SK-N-MC (cell line): ENCODE data around the gene MRPL58.
"Not testable (repeated sequence)": the region's sequence is repeated elsewhere in the genome, so short reads cannot be mapped to it uniquely, and the experiment has no call there.

Experiments
- DNase-seq: peaks from one replicate; pipeline ENCODE4 v3.0.0-alpha.2; 2011; ENCODE audit warnings: low read depth, low spot score
- H3K27ac ChIP-seq: fragments of 200-600 bp; sonication (generic); 2 replicates; pipeline ENCODE4 v1.5.1; 2016; ENCODE audit warnings: mixed run types
- H3K36me3 ChIP-seq: fragments of 200-600 bp; sonication (generic); 2 replicates; pipeline ENCODE4 v1.6.1; 2017; ENCODE audit warnings: antibody characterized with exemption, low read length, mixed read lengths; ENCODE audit not compliant: insufficient read depth
- H3K4me3 ChIP-seq: fragments of 200-600 bp; sonication (generic); 2 replicates; pipeline ENCODE4 v1.5.1; 2016
- H3K9ac ChIP-seq: fragments of 200-600 bp; sonication (generic); 2 replicates; pipeline ENCODE4 v1.8.0; 2017; ENCODE audit warnings: mixed run types, mixed read lengths; ENCODE audit not compliant: insufficient read length
- H3K9me3 ChIP-seq: fragments of 200-600 bp; sonication (generic); 2 replicates; pipeline ENCODE4 v1.6.1; 2017; ENCODE audit warnings: low read depth, mild to moderate bottlenecking, antibody characterized with exemption, low read length, moderate library complexity, mixed read lengths
- EZH2 ChIP-seq: fragments of 200-600 bp; sonication (generic); IDR thresholded peaks from one replicate; pipeline ENCODE4 v1.6.1; 2017; ENCODE audit warnings: antibody characterized with exemption
- FOXP2 ChIP-seq: optimal IDR thresholded peaks from 2 replicates; pipeline ENCODE3; 2011; ENCODE audit warnings: mild to moderate bottlenecking, moderate library complexity; ENCODE audit not compliant: insufficient read depth; ENCODE audit errors: extremely low read length, control extremely low read depth
- POLR2AphosphoS5 ChIP-seq: IDR thresholded peaks from 2 replicates; pipeline ENCODE4 v1.6.1; 2012; ENCODE audit warnings: mild to moderate bottlenecking, low read depth, low read length, borderline replicate concordance

MRPL58 gene

DNA sequence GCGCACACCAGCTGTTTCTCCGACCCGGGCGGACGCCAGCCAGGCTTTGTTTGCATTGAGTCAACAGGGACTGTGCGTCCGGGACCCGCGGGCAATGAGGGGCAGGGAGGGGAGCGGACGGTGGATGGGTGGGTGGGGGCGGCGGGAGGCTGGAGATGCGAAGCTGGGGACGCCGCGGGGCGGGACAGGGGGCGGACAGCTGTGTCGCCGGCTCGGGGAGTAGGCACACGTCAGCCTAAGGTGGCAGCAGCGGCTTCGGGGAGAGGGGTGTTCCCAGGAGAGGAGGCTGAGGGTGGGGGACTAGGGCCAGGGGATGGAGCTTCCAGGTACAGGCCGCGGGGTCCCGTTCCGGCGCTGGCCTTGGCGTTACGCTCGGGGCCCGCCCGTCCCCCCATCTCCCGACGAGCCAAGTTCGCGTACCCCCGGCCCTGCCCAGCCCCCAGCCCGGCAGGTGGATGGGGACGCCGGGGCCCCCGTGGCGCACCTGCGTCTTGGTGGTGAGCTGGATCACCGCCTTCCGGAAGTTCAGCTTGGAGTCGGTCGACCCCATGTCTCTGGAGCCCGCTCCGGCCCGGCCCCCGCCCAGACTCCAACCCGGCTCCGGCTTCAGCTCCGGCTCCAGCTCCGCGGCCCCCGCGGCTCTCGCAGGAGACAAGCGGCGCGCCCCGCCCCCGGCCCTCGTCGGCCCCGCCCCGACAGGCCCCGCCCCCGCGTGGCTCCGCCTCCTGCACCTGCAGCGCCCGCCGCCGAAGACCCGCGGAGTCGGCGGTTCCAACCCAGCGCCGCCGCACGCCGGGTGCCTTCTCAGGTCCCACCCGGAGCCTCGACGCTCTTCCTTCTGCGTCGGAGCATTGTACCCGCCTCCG lies 40.1 kb upstream of the MRPL58 start, which contains the start of gene HID1:
Gene HID1, minus strand, starts transcription at position 653 of the 866 bp plus-strand sequence. Its CDS starts 103 bp downstream, at position 550.
- TF ChIP-seq POLR2AphosphoS5 = no peak
- TF ChIP-seq FOXP2 = no peak
- no peak for TF ChIP-seq EZH2
- no peak for DNase-seq
- H3K4me3 ChIP-seq = peak within 1 kb of the TSS; percentile 82
- H3K9ac ChIP-seq = no peak within 1 kb of the TSS
- no peaks in the 10 kb centered on the region for H3K36me3 ChIP-seq
- H3K27ac ChIP-seq = no peak within 1 kb of the TSS
- H3K9me3 ChIP-seq = no peaks in the 10 kb centered on the region

DNA sequence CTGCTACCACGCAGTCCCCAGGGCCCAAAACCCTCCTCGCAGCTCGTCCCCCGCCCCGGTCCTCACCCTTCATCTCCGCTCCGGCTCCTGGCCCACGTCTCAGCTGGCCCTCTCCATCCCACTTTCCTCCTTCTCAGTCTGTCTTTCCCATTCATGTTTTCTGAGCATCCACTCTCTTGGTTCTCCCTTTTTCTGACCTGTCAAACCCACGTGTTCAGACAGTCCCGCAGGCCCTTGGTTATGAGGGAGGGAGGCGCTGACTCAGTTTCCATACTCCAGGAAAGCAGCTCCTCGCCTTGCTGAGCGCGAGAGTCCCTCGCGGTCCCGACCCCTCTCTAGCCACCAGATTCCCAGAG lies 39.5 kb upstream of the MRPL58 start:
- peak overlapping the region; percentile 82 for H3K4me3 ChIP-seq
- H3K9ac ChIP-seq = no peak overlapping the region
- no peak overlapping the region for H3K27ac ChIP-seq
- no peak for TF ChIP-seq FOXP2
- no peak for TF ChIP-seq POLR2AphosphoS5
- TF ChIP-seq EZH2 = no peak
- H3K36me3 ChIP-seq = no peaks in the 10 kb centered on the region
- DNase-seq = no peak
- H3K9me3 ChIP-seq = no peaks in the 10 kb centered on the region

DNA sequence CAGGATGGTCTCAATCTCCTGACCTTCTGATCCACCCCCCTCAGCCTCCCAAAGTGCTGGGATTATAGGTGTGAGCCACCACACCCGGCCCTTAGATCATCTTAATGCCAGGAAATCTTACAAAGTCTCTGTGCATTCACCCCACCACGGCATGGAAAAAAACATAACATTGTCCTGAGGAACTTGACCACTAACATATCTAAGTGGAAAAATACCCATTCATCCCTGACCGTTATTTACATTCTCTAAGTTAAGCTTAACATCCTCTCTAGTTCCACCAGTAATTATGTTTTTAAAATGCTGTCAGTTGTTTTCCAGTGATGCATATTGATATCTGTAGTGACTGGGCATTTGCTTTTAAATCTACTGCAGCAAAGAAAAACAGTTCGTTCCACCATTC lies 36.5 kb upstream of the MRPL58 start:
- H3K27ac ChIP-seq = no peak overlapping the region
- H3K36me3 ChIP-seq = no peaks in the 10 kb centered on the region
- H3K4me3 ChIP-seq = no peak overlapping the region
- no peak overlapping the region for H3K9ac ChIP-seq
- H3K9me3 ChIP-seq = no peaks in the 10 kb centered on the region
- TF ChIP-seq EZH2 (no peak), POLR2AphosphoS5 (no peak), FOXP2 (no peak)
- no peak for DNase-seq

DNA sequence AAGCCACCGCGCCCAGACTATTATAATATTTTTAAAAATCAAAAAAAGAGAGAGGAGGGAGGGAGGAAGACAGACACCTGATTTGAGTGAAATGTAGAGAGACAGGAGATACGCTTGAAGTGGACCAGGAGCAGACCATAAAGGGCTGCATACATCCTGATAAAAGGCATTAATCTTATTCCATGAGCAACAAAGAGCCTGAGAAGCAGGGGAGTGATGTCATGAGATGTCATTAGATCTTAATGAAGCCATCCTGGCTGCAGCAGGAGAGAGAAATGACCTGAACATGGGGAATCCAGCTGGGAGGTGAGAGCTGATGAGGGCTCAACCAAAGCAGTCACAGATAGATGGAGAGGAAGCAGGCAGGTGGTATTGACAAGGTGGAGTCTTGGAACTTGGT lies 34.7 kb upstream of the MRPL58 start:
- Histone ChIP-seq H3K9me3 (no peaks in the 10 kb centered on the region), H3K9ac (no peak overlapping the region), H3K4me3 (no peak overlapping the region), H3K36me3 (no peaks in the 10 kb centered on the region), H3K27ac (no peak overlapping the region)
- no peak for DNase-seq
- TF ChIP-seq POLR2AphosphoS5 = no peak
- TF ChIP-seq EZH2 = no peak
- no peak for TF ChIP-seq FOXP2

DNA sequence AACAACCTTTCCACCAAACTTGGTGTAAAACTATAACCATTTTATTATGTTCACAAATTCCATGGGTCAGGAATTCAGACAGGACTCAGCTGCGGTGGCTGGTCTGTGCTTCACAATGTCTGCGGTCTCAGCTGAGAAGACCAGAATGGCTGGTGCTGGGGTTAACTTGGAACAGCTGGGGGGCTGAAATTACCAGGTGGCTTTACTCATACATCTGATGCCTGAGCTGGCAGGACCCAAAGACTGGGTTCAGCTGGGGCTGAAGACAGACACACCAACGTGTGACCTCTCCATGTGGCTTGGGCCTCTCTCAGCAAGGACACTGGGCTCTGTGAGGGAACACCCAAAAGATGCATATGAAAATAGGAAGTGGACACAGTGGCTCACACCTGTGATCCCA lies 34.2 kb upstream of the MRPL58 start:
- Histone ChIP-seq H3K9me3 (no peaks in the 10 kb centered on the region), H3K4me3 (no peak overlapping the region), H3K36me3 (no peaks in the 10 kb centered on the region), H3K9ac (no peak overlapping the region), H3K27ac (no peak overlapping the region)
- no peak for DNase-seq
- TF ChIP-seq EZH2 = no peak
- TF ChIP-seq POLR2AphosphoS5 = no peak
- no peak for TF ChIP-seq FOXP2

DNA sequence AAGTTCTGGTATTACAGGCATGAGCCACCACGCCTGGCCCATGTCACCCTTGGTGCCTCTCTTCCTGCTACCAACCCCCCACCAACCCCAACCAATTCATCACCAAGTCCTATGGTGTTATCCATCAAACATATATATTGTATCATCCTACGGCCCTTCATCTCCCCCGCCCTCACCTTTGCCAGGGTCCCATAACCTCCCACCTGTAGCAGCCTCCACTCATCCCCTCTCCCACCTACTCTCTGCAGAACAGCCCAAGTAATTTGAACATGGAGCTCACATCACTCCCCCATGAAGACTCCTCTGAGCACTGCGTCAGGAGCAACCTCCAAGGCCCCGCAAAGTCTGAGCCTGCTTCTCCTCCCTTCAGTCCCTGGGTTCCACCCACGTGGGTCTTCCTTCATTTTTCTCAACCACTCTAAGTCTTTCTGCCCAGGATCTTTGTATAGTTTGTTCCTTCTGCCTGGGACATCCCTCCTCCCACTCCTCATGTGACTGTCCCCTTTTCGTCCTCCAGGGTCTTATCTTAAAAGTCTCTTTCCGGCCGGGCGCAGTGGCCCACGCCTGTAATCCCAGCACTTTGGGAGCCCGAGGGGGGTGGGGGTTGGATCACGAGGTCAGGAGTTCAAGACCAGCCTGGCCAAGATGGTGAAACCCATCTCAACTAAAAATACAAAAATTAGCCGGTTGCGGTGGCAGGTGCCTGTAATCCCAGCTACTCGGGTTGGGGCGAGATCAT lies 32.9 kb upstream of the MRPL58 start:
- Histone ChIP-seq H3K4me3 (no peak overlapping the region), H3K36me3 (no peaks in the 10 kb centered on the region), H3K9me3 (no peaks in the 10 kb centered on the region), H3K27ac (no peak overlapping the region), H3K9ac (no peak overlapping the region)
- no peak for TF ChIP-seq POLR2AphosphoS5
- DNase-seq = no peak

DNA sequence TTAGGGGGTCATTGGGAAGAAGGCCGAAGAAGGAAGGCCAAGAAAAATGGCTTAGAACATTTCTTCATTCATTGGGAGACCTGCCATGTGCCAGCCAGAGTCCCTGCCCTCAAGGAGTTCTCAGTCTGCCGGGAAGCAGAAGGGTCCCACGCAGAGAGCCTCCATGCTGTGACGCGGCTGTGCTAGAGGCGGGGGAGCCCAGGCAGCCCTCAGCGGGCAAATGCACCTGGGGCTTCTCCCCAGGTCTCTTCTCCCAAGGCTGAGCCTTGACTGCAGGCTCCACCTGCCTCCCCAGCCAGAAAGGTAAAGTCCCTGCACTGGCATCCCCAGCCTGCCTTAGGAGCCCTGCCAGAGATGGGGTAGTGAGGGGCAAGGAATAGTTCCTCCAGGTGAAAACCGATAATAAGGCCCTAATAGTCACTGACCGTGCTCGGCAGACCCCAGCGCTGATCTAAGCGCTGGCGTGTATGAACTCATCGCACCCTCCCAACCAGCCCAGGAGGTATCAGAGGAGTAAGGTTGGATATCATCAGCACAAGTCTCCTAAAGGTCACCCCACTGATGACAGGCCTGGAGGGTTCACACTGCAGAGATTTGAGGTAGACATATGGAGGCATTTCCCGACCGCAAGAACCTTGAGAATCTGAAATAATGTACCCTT lies 31.0 kb upstream of the MRPL58 start:
- H3K36me3 ChIP-seq = no peaks in the 10 kb centered on the region
- peak overlapping the region; percentile 77 for H3K4me3 ChIP-seq
- TF ChIP-seq POLR2AphosphoS5 (no peak), FOXP2 (no peak), EZH2 (no peak)
- no peak overlapping the region for H3K27ac ChIP-seq
- no peak for DNase-seq
- no peaks in the 10 kb centered on the region for H3K9me3 ChIP-seq
- peak overlapping the region; percentile 66 for H3K9ac ChIP-seq

DNA sequence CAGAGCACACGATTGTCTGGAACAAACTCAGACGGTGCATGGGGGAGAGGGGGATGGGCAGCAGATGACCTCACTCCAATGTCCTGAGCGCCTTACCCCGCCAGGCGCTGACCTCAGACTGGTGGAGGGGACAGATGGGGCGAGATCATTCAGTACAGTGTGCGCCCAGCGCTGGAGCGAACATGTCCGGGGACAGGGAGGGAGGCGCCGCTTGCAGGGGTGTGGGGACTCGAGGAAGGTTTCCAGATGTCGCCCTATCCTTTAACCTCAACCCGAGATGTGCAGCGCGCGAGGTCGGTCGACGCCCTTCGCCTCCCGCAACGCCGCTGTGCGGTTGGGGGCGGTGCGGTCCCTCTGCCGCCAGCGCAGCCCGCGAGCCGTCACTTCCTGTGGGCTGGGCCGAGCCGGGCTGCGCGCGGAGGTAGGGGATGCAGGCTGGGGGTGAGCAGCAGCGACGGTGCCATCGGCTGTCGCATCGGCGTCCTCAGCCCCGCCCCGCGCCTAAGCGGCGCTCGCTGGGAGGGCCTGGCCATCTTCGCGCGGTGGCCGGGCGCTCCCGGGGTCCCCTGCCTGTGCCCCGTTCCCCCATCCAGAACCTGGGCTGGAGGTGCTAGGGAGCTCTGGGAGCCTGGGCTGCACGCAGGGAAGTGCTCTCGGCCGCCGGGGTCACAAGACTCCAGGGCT lies 30.3 kb upstream of the MRPL58 start:
- TF ChIP-seq FOXP2 (peak; percentile 53), POLR2AphosphoS5 (peak; percentile 90), EZH2 (no peak)
- peak overlapping the region; percentile 77 for H3K4me3 ChIP-seq
- H3K9ac ChIP-seq = peak overlapping the region; percentile 66
- no peak overlapping the region for H3K27ac ChIP-seq
- no peak for DNase-seq
- H3K9me3 ChIP-seq = no peaks in the 10 kb centered on the region
- no peaks in the 10 kb centered on the region for H3K36me3 ChIP-seq

DNA sequence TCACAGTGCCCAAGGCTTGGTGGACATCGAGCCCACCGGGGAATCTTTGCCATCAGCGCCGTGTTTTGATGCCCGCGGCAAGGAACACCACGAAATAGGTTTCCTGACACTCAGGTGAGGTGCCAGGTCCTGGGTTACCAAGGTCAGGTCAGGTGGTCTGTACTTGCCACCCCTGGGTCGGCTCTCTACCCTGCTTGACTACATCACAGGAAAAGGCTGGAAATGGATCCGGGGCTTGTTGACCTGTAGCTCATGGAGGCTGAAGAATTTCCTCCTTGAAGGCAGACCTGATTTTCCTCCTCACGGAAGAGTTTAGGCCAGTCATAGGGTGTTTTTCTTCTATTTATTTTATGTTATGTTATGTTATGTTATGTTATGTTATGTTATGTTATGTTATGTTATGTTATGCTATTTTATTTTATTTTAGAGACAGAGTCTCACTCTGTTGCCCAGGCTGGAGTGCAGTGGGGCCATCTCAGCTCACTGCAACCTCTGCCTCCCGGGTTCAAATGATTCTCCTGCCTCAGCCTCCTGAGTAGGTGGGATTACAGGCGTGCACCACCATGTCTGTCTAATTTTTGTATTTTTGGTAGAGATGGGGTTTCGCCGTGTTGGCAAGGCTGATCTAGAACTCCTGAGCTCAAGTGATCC lies 29.7 kb upstream of the MRPL58 start:
- H3K9me3 ChIP-seq, H3K36me3 ChIP-seq, DNase-seq, H3K27ac ChIP-seq: not testable (repeated sequence)
- peak overlapping the region; percentile 77 for H3K4me3 ChIP-seq
- peak overlapping the region; percentile 66 for H3K9ac ChIP-seq
